Measurements from ENCODE around the gene PNPLA3.

Gene PNPLA3

DNA sequence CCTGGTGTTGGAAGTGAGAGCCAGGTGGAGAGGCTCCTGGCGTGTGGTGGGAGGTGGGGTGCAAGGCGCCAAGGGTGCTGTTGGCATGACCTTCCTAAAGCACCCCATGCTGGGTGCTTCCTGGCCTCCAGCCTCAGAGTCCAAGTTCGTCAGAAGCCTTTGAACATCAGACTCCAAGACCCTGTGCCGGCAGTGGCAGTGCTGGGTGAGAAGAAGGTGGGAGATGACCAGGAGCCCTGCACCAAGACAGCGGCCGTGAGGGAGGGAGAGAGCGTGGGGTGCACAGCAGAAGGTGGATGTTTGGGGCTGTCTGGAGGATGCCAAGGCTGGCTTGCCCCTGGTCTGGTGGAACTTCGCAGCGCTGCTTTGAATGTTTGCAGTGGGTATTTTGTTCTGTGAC is 70.8 kb downstream of the PNPLA3 start:
- no peak for FAIRE-seq

DNA sequence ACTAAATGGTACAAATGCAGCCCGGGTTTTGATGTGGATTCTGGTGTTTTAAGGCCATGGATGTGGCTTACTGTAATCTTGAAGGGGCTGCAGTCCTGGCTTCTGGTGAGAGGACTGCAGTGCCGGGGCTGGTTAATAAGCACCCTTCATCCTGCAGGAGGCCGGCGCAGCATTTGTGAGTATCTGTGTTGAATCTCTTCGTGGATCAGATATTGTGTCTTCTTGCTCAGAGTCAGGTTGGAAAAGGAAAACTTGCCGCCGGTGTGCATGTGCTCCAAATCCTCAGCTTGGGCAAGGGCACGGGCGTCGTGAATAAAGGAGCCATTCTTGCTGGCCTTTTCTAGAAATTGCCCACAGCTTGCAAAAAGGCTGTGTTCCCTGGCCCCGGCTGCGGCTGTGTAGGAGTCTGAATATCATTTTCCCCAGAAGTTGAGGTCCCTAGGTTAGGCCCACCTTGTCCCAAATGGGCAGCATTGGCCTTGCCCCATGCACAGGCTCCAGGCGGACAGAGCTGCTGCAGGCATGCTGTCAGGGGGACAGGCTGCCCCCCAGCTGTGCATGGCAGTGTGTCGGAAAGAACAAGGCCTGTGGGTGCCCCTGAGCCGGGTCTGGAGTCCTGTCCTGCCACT is 71.6 kb downstream of the PNPLA3 start:
- FAIRE-seq, result no peak

DNA sequence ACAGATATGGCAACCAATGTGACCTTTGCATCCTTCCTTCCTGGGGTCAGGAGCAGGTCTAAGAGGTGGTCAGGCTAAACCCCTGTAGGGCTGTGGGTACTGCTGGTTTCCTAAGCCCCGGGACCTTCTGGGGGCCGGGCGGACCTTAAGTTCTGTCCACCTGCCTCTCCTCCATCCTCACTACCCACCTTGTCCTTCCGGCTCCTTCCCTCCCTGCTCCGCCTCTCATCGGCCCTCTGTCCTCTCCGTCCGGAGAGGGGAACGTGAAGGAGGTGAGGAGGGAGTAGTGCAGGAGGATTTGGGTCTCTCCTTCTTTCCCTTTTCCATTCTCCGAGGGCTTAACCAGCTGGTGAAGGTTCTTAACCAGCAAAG is 72.2 kb downstream of the PNPLA3 start:
- no peak for FAIRE-seq

DNA sequence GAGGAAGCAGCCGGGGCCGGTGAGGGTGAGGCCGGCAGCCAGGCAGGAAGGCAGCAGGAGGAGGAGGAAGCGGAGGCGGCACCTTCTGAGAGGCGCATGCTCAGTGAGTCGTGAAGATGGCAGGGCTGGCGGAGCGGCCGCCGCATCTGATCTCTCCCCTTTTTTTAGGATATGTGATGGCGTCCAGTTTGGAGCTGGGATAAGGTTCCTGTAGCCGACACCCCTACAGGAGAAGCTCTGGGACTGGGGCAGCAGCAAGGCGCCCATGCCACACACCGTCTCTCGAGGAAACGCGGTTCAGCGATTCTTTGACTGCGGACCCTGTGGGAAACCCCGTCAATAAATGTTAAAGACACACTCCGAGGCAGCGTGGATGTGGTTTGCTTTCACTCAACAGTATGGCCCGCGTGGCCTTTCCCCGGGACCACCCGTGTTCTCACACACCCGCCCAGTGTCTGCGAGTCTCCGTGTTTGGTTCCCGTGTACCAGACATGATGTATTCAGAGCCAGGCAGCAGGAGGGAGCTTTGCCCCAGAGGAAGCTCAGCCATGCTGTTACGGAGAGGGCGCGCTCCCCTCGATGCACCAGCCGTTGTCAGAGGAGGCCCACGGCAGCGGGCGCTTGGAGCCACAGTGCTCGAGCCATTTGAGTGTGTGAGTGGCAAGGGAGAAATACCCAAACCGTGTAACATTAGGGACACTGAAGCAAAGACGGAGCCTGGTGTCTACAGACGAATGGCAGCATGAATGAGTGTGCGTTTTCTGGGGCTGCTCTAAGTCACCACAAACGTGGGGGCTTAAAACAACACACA is 72.8 kb downstream of the PNPLA3 start:
- no peak for FAIRE-seq

DNA sequence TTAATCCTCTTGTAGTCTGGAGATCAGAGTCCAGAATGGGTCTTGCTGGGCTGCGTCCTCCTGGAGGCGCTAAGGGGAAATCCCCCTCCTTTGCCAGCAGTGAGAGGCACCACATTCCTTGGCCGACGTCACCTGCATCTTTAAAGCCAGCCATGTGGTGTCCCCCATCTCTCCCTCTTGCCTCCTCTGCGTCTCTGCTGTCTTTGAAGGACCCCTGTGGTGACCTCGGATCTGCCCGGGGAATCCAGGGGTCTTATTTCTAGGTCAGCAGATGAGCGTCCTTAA is 73.3 kb downstream of the PNPLA3 start:
- no peak for FAIRE-seq
